NCI-H2029 (cell line): ENCODE measurements around the gene DCP1B.

Experiments
- DNase-seq: peaks from one replicate; lab custom pipeline; 2025; lab: John Stamatoyannopoulos, UW

Gene DCP1B

GRCh38 chr12:2004113-2004929, at the start of gene DCP1B:
Gene DCP1B (minus strand): TSS chr12:2004457. CDS start chr12:2004431, 26 bp downstream.
- DNase-seq: peak; percentile 95

GRCh38 chr12:2053691-2054090, 49.4 kb upstream of the DCP1B start:
- DNase-seq: no peak

- DNase-seq: peak; percentile 39
These were observed 48.8 kb upstream of the DCP1B start, which contains the start of gene CACNA1C for GRCh38 chr12:2052826-2053678. Gene CACNA1C (plus strand): TSS chr12:2052987. CDS start chr12:2053563, 576 bp downstream.

DNA sequence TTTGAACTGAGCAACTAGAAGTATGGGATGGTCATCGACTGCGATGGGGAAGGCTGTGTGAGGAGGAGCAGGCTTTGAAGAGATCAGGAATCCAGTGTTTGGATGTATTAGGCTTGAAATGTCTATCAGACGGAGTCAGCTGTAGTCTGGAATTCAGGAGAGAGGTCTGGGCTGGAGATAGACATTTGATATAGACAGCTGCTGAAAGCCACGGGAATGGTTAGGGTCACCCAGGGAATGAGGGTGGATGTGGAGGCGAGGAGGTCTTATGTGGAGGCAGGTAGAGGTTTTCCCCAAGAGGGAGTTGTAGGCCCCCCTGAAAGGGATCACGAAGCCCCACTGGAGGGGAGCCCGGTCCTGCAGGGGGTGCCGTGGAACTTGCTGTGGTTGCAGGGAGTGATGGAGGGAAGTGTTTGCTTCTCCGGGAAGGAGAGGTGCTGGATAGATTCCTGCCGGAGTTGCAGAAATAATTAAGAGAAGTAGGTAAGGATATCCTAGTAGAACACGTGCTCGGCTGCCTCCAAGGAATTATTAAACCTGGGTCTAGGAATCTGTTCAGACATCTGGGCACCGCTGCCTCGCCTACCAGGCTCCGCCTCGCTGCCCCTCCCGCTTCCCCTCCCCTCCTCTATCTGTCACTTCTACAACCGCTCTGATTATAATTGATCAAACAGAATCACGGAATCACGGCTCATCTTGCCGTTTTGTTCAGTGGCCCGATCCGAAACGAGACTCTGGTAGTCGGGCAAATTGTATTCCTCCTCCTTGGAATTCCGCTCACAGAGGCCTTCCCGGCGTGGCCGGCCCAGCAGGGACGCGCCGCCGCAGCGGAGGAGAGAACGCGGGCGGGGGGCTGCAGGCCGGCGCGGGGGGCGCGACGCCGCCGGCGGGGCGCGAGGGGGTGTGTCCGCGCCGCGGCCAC, 47.7 kb upstream of the DCP1B start:
- no peak for DNase-seq

DNA sequence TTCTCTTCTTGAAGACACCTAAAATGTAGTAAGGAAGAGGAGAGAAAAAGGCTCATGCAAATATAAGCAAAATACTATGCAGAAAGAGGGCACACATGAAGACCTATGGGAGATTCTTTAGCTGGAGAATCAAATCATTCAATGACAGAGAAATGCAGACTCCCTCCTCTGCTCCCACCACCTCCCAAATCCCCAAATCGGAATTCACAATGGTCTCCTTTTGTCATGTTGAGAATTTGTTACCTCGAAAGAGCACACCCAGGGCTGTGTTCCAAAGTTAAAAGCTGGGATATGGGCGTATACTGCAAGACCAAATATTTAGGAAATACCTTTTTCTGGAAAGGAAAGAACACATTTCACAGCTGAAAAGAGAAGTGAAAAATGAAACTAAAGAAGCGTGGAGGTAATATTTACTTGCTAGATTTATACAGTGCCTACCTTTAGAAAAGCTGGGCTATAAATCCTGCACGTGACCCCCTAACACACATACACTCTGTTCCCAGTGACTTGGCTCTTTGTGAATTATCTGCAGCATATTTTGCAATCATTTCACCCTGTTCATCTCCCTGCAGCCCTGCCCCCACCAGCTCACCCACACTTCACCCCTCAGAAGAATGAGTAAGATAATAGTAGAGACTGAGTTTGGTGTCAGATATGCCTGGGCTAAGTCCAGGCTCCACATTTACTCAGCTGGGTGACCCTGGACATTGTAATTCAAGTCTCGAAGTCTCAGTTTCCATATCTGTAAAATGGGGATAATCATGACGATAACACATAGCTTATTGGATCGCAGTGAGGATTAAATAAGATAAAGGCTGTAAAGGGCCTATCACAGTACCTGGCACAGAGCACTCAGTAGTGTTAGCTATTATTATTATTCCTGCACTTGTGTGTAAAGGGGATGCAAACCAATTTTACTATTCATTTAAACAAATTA, 45.6 kb upstream of the DCP1B start:
- DNase-seq: no peak

DNA sequence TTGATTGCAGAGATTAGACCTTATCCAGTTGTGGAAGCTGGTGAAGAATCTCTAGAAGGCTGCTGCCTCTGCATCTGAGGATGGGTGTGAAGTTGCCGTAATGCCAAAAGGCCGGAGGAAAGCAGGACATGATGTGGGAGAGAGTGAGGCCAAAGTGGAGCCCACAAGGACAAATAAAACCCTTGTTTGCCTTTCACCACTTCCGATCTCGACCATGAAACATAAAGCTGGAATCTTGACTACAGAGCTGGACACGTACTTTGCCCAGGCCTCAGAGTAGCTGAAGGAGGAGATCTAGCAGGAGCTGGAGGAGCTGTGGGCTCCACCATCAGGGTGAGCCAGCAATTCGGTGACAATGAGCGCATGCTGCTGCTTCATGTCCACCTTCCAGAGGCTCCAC, 43.5 kb upstream of the DCP1B start:
- no peak for DNase-seq

DNA sequence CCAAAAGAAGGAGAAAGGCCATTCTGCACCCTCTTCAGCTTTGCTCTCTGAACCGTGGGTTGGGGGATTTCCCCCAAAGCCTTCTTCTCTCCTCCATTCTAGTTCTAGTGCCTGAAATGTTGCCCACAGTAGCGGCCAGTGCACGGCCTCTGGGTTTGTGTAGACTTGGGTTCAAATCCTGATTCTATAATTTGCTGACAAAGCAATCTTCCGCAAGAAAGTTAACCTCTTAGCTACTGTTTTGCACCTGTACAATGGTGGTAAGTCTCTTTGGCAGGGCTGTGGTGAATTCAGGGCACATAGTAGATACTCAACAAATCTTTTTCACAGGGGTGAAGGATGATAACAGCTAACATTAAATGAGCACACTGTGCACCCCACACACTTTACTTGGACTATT, 42.7 kb upstream of the DCP1B start:
- DNase-seq: no peak

DNA sequence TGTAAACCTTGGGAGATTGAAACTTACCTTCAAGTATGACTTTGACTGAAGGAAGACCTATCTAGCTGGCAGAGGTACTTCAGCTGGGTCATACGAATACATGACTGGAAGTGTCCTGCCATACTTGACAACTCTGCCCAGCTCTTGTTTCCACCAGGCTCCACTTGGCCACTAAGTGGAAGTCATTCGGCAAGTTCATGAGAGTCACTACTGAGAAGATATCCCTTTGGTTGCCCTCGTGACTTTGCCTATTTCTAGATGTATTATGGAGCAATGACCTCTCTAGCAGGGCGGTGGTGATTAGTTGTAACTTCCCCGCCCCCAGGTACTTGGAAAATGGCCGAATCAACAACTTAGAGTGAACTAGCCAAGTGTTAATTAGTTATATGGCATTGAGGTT, 39.9 kb upstream of the DCP1B start:
- no peak for DNase-seq

DNA sequence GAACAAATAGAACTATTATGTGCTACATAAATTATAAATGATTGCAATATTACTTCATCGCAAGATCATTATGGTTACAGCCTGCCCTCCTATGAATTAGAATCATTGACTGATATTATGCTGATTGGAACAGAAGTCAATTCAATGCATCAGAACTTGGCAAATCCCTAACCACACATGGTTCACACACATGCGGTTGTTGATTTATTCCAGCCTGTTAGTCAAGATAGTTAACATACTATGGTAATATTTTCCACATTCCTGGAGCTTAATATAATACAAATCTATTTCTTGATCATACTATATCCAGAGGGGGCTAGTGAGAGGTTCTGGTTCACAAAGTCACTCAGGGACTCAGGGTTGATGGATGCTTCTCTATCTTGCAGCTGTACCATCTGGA, 38.8 kb upstream of the DCP1B start:
- DNase-seq: no peak

- no peak for DNase-seq
These were observed 34.8 kb upstream of the DCP1B start for GRCh38 chr12:2039034-2039433.

GRCh38 chr12:2035431-2036055, 31.3 kb upstream of the DCP1B start:
- DNase-seq: no peak

DNA sequence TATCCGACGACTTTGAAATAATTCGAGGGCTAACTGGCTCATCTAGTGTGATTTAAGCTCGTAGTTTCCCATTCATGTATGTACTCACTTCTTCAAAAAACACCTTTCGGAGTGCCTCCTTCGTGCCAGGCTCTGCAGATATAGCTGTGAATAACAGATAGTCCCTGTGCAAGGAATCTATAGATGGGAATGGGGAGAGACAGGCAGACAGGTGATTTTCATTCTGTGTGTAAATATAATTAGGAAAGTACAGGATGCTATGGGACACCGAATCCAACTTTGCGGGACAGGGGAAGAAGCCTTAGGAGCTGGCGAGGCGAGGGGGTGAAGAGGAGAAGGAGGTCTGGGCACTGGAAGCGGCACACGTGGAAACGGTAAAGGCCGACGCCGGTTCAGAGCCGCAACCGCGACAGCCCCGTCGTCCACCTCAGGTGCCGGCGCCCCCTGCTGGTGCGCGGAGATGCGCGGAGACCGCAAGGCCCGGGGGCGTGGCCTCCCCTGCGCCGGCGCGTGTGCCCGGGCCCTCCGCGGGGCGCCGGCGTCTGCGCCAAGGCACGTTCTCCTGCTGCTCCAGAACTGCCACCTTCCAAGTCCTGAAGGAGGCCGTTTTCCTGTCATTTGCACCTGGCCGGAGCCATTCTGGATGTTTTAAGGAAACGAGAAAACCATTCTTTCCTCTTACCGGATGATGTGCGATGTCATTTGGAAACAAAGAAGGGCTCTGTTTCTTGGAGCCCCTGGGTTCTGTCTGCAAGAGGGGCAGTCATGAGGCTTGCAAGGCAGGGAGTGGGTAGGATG, 30.6 kb upstream of the DCP1B start:
- DNase-seq: peak; percentile 84

- DNase-seq: no peak
These were observed 28.2 kb upstream of the DCP1B start for GRCh38 chr12:2032506-2032905.

DNA sequence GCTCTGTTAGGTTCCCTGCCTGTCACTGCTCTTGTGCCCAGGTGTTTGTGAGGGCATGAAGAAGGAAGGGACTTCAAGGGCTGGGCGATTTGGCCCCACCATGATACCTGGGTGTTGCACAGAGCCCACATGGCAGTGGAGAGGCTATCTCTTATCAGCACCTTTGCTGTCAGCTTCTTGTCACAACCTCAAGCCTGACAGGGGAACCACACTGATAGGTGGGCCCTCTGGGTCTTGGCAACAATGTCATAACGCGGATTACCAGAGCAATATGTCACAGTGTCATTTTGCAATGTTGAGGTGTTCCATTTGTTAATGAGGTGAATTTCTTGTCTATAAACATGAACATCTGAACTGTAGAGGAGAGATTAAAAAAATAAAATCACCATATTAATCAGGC, 25.6 kb upstream of the DCP1B start:
- DNase-seq: no peak

DNA sequence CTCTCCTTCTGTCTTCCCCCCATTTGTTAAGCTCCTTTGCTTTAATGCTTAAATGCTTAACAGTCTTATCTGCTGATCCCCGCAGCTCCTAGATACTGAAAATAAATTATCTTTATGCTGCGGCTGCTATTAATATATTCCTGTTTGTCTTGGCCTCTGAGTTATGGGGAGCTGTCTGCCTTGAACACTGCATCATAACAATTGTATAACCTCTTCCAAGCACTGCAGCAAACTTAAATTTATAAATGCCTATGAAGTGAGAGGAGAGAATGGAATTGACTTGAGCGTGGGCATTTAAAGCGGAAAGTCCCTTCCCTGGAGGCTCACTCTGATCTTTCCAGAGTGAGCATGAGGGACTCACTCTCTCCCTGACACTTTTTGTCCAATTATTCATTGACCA, 23.1 kb upstream of the DCP1B start:
- DNase-seq: no peak

DNA sequence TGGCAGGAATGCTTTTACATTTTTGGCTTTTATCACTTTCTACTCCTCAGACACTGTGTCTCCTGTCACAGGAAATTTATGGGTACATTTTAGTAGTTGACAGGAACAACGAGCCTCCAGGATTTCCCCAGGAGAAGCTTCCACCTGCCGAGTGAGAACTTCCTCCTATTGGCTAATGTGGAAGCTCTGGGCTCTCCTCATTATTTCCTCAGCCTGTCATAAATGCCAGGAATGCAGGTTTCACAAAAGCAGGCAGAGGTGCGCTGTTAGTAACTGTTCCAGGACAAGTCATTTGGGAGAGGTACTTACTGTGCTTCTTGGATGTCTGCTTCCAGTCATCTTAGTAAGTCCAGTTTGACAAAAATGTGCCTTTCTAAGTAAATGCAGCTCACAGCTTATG, 19.1 kb upstream of the DCP1B start:
- DNase-seq: no peak

- DNase-seq: no peak
These were observed 16.3 kb upstream of the DCP1B start for GRCh38 chr12:2020511-2020910.

GRCh38 chr12:2019126-2019525, 14.9 kb upstream of the DCP1B start:
- no peak for DNase-seq

GRCh38 chr12:2018391-2018790, 14.1 kb upstream of the DCP1B start:
- no peak for DNase-seq
